Endothelial cell of umbilical vein (primary cell): Measurements from ENCODE around the gene CASD1. TPM values are rescaled to one million over a fixed set of nuclear protein-coding genes. Genes with fewer than 3 reads are reported as not detected.

Experiments used
- BruUV-seq: library from RNA; stranded (reverse); fragments of 400-500 nt; replicated peaks from 2 replicates; lab custom pipeline; 2021; lab: Mats Ljungman, UMichigan
- CTCF ChIA-PET: fragments of 300-600, 350-600 bp; sonication (Branson Sonifier 250); formaldehyde crosslinking; loops from one replicate; lab custom pipeline; 2021; ENCODE audit warnings: antibody characterized with exemption, inconsistent platforms; lab: Charles Lee
- POLR2A ChIA-PET: fragments of 300-600, 350-600 bp; sonication (Branson Sonifier 250); formaldehyde crosslinking; loops from one replicate; lab custom pipeline; 2021; ENCODE audit warnings: antibody characterized with exemption, inconsistent platforms; lab: Charles Lee
- DNase-seq: peaks from one replicate; pipeline ENCODE4 v3.0.0-alpha.2; 2011; ENCODE audit warnings: low read depth, low spot score
- FAIRE-seq: peaks from 2 replicates; lab custom pipeline; 2011; peaks lifted over from hg19 to GRCh38; lab: Jason Lieb, UNC
- H2AFZ ChIP-seq: 2 replicates; pipeline ENCODE4 v1.6.0; 2012; ENCODE audit warnings: low read depth, low read length, control low read depth, inconsistent platforms
- H3K27ac ChIP-seq: 2 replicates; pipeline ENCODE4 v1.5.1; 2011; ENCODE audit warnings: low read depth, mild to moderate bottlenecking, control low read depth, low read length, moderate library complexity; ENCODE audit not compliant: insufficient read depth
- H3K27me3 ChIP-seq, 2 experiments: 2 replicates each; pipeline versions ENCODE4 v1.6.0 to v1.6.1; 2011; ENCODE audit warnings: low read length in 2 of 2, mixed read lengths in 1 of 2; ENCODE audit not compliant: control insufficient read depth in 2 of 2, insufficient read depth in 2 of 2
- H3K36me3 ChIP-seq, 2 experiments: 2 replicates in 1 of 2; 3 replicates in 1 of 2; pipeline ENCODE4 v1.5.1; 2011; ENCODE audit warnings: low read length in 2 of 2, mild to moderate bottlenecking in 1 of 2, moderate library complexity in 1 of 2; ENCODE audit not compliant: control insufficient read depth in 2 of 2, insufficient read depth in 2 of 2; ENCODE audit errors: extremely low read depth in 1 of 2
- H3K4me1 ChIP-seq: 3 replicates; pipeline ENCODE4 v1.5.1; 2011; ENCODE audit warnings: mild to moderate bottlenecking, low read length; ENCODE audit not compliant: control insufficient read depth, insufficient read depth; ENCODE audit errors: extremely low read depth
- H3K4me2 ChIP-seq: 2 replicates; pipeline ENCODE4 v1.6.1; 2011; ENCODE audit warnings: low read length, control low read depth, mixed read lengths; ENCODE audit not compliant: insufficient read depth
- H3K4me3 ChIP-seq, 3 experiments: fragments of 200-600 bp in 1 of 3; sonication (generic), shearing (Covaris generic) in 1 of 3; replicated peaks in 1 of 3; 2 replicates each; pipeline ENCODE4 v1.5.1; 2011 to 2016; ENCODE audit warnings: control low read depth in 3 of 3, low read length in 3 of 3, mild to moderate bottlenecking in 2 of 3, inconsistent platforms in 1 of 3, low read depth in 1 of 3, moderate library complexity in 1 of 3; ENCODE audit not compliant: insufficient read depth in 1 of 3
- H3K79me2 ChIP-seq: 2 replicates; pipeline ENCODE4 v1.6.0; 2012; ENCODE audit warnings: low read length, inconsistent platforms; ENCODE audit not compliant: control insufficient read depth, insufficient read depth
- H3K9ac ChIP-seq: replicated peaks from 2 replicates; pipeline ENCODE3; 2011; ENCODE audit warnings: low read length, control low read depth; ENCODE audit not compliant: insufficient read depth; ENCODE audit errors: extremely low read depth
- H3K9me1 ChIP-seq: replicated peaks from 3 replicates; pipeline ENCODE4 v1.6.0; 2011; ENCODE audit warnings: mild to moderate bottlenecking, low read length; ENCODE audit not compliant: control insufficient read depth, insufficient read depth; ENCODE audit errors: extremely low read depth
- H3K9me3 ChIP-seq: replicated peaks from 2 replicates; pipeline ENCODE4 v1.5.1; 2012; ENCODE audit warnings: low read length, inconsistent platforms; ENCODE audit not compliant: control insufficient read depth, insufficient read depth
- H4K20me1 ChIP-seq: replicated peaks from 2 replicates; pipeline ENCODE3; 2011; ENCODE audit warnings: mild to moderate bottlenecking, low read length; ENCODE audit not compliant: control insufficient read depth, insufficient read depth; ENCODE audit errors: extremely low read depth
- EZH2 ChIP-seq: IDR thresholded peaks from 2 replicates; pipeline ENCODE4 v1.6.1; 2012; ENCODE audit warnings: borderline replicate concordance, low read depth, mild to moderate bottlenecking, moderate library complexity, low read length, inconsistent platforms; ENCODE audit not compliant: severe bottlenecking
- FOS ChIP-seq: IDR thresholded peaks from 2 replicates; pipeline ENCODE4 v1.6.1; 2011; ENCODE audit warnings: mild to moderate bottlenecking, low read length, moderate library complexity, borderline replicate concordance; ENCODE audit not compliant: insufficient read depth
- GATA2 ChIP-seq: IDR thresholded peaks from 2 replicates; pipeline ENCODE4 v1.7.0; 2011; ENCODE audit warnings: low read depth, mild to moderate bottlenecking, moderate library complexity, mixed read lengths, low read length; ENCODE audit not compliant: insufficient read length, insufficient read depth
- JUN ChIP-seq: IDR thresholded peaks from 2 replicates; pipeline ENCODE4 v1.6.1; 2011; ENCODE audit warnings: borderline replicate concordance, low read depth; ENCODE audit not compliant: insufficient read length, insufficient read depth
- POLR2AphosphoS5 ChIP-seq: IDR thresholded peaks from 2 replicates; pipeline ENCODE4 v1.6.1; 2012; ENCODE audit warnings: low read depth, mild to moderate bottlenecking, control low read depth, low read length, moderate library complexity; ENCODE audit not compliant: insufficient read depth
- dilution Hi-C: fragments of 300-500 bp; cut with MboI; formaldehyde crosslinking; loops from one replicate; pipeline ENCODE4 v1.15.0; 2019; ENCODE audit warnings: low sequenced_read_pairs; ENCODE audit not compliant: extremely low pct_ligation_motif_present
- intact Hi-C: fragments of 100-400 bp; cut with micrococcal nuclease; formaldehyde crosslinking; loops from one replicate; pipeline ENCODE4 v1.10.0; 2022
- polyA plus RNA-seq, 4 experiments: library from polyadenylated mRNA; depleted of rRNA in 3 of 4; stranded (reverse) in 3 of 4; unstranded in 1 of 4; fragments of >200 nt; gene quantifications; 2 replicates each; pipeline versions ENCODE4 v1.2.1 to v1.2.3, GENCODE V29; 2011 to 2012; ENCODE audit warnings: missing spikeins in 1 of 4
- total RNA-seq: library from RNA; stranded (reverse); gene quantifications from 2 replicates; pipeline ENCODE4 v1.2.3, GENCODE V29; 2021
- TF ChIP-seq, protein P1 (sequence below): IDR thresholded peaks from 2 replicates; pipeline ENCODE4 v1.6.1; 2011; ENCODE audit not compliant: insufficient read depth, insufficient read length

CASD1 gene
- total and polyA plus RNA-seq, 2 donors (not counting 3 experiments of a cell fraction or from before 2014, with no cell fraction given), result 8.6 to 16.0 TPM

DNA sequence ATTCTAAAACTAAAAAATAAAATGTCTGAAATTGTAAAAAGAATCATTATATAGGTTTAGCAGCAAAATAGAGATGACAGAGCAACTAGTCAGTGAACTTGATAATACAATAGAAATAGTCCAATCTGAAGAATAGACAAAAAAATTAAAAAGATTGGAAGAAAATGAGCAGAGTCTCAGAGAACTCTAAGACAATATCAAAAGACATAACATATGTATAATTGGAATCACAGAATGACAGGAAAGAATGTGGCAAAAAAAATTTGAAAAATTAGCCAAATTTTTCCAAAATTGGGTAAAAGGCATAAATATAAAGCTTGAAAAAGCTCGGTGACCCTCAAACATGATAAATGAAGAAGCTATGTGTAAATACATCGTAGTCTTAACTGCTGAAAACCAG is 38.0 kb upstream of the CASD1 start:
- Histone ChIP-seq H3K27me3 (peaks cover 0 to 6% of the 10 kb centered on the region in 2 experiments), H2AFZ (no peak overlapping the region), H4K20me1 (no peaks in the 10 kb centered on the region), H3K9me1 (no peaks in the 10 kb centered on the region), H3K79me2 (no peaks in the 10 kb centered on the region), H3K4me2 (no peak overlapping the region), H3K27ac (no peak overlapping the region), H3K4me3 (no peak overlapping the region), H3K36me3 (no peaks in the 10 kb centered on the region), H3K4me1 (no peaks in the 10 kb centered on the region), H3K9ac (no peak overlapping the region), H3K9me3 (no peaks in the 10 kb centered on the region)
- ChIA-PET CTCF (interaction anchor here (0.9 kb wide), 1 partner anchor 34 kb away, joined by 3 read pairs; no protein-coding TSS in a partner anchor), POLR2A (no interaction called here)
- intact Hi-C loops, result no loop called here
- TF ChIP-seq POLR2AphosphoS5, result no peak
- TF ChIP-seq FOS, result no peak
- no peak for TF ChIP-seq EZH2
- no peak for TF ChIP-seq JUN
- TF ChIP-seq, protein P1, sequence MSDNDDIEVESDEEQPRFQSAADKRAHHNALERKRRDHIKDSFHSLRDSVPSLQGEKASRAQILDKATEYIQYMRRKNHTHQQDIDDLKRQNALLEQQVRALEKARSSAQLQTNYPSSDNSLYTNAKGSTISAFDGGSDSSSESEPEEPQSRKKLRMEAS, result no peak
- TF ChIP-seq GATA2, result no peak
- BruUV-seq, result no TSS peak
- no peak for DNase-seq
- dilution Hi-C loops, result no loop called here
- FAIRE-seq, result no peak

DNA sequence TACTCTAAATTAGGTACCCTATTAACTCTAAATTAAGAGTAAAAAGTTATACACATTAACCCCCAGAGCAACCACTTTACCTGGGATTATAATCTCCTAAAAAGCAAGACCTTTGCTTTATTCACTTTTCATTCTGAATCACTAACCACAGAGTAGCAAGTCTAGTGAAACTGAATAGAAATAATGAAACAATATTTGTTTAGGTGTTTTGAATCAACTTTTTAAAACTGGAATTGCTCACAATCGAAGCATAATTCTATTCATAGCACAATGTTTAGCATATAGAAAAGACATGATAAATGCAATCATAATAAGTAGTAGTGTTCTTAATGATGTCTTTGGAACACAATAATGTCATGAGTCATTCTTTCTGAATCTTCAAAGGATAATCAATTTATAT is 37.0 kb upstream of the CASD1 start:
- Histone ChIP-seq H3K4me2 (no peak overlapping the region), H3K36me3 (no peaks in the 10 kb centered on the region), H3K27ac (no peak overlapping the region), H3K4me1 (no peaks in the 10 kb centered on the region), H2AFZ (no peak overlapping the region), H3K9me1 (no peaks in the 10 kb centered on the region), H3K79me2 (no peaks in the 10 kb centered on the region), H3K4me3 (no peak overlapping the region), H4K20me1 (no peaks in the 10 kb centered on the region), H3K27me3 (peaks cover 0 to 6% of the 10 kb centered on the region in 2 experiments), H3K9ac (no peak overlapping the region), H3K9me3 (no peaks in the 10 kb centered on the region)
- dilution Hi-C loops (no loop called here), intact Hi-C loops (no loop called here)
- ChIA-PET CTCF (interaction anchor here (1.1 kb wide), 1 partner anchor 22 kb away, joined by 3 read pairs; no protein-coding TSS in a partner anchor), POLR2A (no interaction called here)
- DNase-seq (no peak), FAIRE-seq (no peak)
- no TSS peak for BruUV-seq
- no peak for TF ChIP-seq GATA2
- no peak for TF ChIP-seq JUN
